Choroid plexus epithelial cell (primary cell): ENCODE measurements around the gene KLF7.
A peak's percentile ranks its signal among the peaks of the same experiment; 100 is the strongest.

Experiments used
- DNase-seq: peaks from one replicate; pipeline ENCODE4 v3.0.0-alpha.2; 2010; ENCODE audit warnings: low read depth
- H3K4me3 ChIP-seq: 2 replicates; pipeline ENCODE4 v1.5.1; 2011; ENCODE audit warnings: low read depth, mild to moderate bottlenecking, control low read depth, low read length, moderate library complexity
- TF ChIP-seq, protein P1 (sequence below): conservative IDR thresholded peaks from 2 replicates; pipeline ENCODE4 v1.5.1; 2011; ENCODE audit warnings: low read depth, mild to moderate bottlenecking, control low read depth, inconsistent platforms, low read length, moderate library complexity

The KLF7 gene

GRCh38 chr2:207055257-207055656 is 110.5 kb downstream of the KLF7 start:
- DNase-seq, result no peak
- no peak overlapping the region for H3K4me3 ChIP-seq
- TF ChIP-seq, protein P1, sequence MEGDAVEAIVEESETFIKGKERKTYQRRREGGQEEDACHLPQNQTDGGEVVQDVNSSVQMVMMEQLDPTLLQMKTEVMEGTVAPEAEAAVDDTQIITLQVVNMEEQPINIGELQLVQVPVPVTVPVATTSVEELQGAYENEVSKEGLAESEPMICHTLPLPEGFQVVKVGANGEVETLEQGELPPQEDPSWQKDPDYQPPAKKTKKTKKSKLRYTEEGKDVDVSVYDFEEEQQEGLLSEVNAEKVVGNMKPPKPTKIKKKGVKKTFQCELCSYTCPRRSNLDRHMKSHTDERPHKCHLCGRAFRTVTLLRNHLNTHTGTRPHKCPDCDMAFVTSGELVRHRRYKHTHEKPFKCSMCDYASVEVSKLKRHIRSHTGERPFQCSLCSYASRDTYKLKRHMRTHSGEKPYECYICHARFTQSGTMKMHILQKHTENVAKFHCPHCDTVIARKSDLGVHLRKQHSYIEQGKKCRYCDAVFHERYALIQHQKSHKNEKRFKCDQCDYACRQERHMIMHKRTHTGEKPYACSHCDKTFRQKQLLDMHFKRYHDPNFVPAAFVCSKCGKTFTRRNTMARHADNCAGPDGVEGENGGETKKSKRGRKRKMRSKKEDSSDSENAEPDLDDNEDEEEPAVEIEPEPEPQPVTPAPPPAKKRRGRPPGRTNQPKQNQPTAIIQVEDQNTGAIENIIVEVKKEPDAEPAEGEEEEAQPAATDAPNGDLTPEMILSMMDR, result no peak

GRCh38 chr2:207054521-207054920 is 111.2 kb downstream of the KLF7 start:
- DNase-seq, result peak; percentile 35
- TF ChIP-seq, protein P1, result no peak
- H3K4me3 ChIP-seq, result no peak overlapping the region

DNA sequence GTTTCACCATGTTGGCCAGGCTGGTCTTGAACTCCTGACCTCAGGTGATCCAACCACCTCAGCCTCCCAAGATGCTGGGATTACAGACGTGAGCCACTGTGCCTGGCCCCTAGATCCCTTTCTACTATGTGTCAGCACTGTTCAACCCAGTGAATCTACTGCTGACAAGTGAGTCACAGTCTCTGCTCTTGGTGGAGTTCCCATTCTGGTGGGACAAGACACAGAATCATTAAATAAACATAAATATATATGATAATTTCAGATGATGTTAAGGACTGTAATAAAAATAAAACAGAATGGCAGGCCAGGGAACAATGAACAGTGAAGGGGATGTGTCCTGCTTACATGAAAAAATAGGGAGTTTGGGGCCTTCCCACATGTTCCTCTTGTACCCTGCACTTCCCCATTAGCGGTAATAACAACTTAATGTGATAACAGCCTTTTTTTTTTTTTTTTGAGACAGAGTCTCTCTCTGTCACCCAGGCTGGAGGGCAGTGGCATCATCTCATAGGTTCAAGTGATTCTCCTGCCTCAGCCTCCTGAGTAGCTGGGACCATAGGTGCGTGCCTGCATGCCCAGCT is 114.3 kb downstream of the KLF7 start:
- peak; percentile 42 for DNase-seq
- H3K4me3 ChIP-seq, result no peak overlapping the region
- TF ChIP-seq, protein P1, result no peak

- TF ChIP-seq, protein P1, result no peak
- no peak for DNase-seq
- H3K4me3 ChIP-seq, result no peak overlapping the region
Measured at GRCh38 chr2:207049122-207049521, 116.6 kb downstream of the KLF7 start.

DNA sequence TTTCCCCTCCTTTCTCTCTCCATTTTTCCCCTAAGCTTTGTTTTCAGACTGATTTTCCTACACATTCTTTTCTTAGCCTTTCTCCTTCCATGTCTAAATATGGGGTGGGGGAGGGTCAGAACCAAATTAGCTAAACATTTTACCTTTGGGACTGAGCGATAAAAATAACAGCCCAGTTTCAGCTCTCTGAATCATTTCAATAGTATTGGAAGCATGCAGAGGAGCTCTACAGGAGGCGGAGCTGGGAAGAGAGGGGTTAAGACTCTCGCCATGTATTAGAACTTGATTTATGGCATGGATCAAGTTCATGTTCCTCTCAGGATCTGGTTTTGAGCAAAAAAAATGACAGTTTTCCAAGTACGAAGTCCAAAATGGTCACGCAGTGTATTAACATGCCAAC is 117.3 kb downstream of the KLF7 start:
- peak; percentile 48 for DNase-seq
- TF ChIP-seq, protein P1, result no peak
- H3K4me3 ChIP-seq, result no peak overlapping the region

DNA sequence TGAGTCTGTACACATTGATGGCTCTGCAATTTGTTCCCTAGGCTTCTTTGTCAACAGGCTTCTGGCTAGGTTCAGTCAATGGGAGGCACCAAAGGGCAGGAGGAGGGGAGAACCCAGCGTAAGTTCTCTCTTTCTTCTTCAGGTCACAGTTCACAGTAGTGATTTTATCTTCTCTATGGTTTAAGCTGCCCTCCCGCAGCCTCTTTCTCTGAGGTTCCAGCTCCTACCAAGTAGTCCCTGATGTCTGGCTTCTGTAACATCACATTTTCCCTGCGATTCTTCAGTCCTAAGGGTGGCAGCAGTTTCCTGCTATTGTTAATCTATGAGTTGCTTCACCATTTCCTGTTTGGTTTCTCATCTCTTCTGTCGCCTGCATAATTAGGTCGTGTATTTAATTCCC is 119.0 kb downstream of the KLF7 start:
- TF ChIP-seq, protein P1, result peak; percentile 38
- no peak overlapping the region for H3K4me3 ChIP-seq
- peak; percentile 59 for DNase-seq

- TF ChIP-seq, protein P1, result no peak
- DNase-seq, result peak; percentile 47
- no peak overlapping the region for H3K4me3 ChIP-seq
Measured at GRCh38 chr2:207045531-207045930, 120.2 kb downstream of the KLF7 start.
